ENCODE measurements around the gene PHACTR3.
"Not testable (repeated sequence)": the region's sequence is repeated elsewhere in the genome, so short reads cannot be mapped to it uniquely, and the experiment has no call there.

PHACTR3 gene

DNA sequence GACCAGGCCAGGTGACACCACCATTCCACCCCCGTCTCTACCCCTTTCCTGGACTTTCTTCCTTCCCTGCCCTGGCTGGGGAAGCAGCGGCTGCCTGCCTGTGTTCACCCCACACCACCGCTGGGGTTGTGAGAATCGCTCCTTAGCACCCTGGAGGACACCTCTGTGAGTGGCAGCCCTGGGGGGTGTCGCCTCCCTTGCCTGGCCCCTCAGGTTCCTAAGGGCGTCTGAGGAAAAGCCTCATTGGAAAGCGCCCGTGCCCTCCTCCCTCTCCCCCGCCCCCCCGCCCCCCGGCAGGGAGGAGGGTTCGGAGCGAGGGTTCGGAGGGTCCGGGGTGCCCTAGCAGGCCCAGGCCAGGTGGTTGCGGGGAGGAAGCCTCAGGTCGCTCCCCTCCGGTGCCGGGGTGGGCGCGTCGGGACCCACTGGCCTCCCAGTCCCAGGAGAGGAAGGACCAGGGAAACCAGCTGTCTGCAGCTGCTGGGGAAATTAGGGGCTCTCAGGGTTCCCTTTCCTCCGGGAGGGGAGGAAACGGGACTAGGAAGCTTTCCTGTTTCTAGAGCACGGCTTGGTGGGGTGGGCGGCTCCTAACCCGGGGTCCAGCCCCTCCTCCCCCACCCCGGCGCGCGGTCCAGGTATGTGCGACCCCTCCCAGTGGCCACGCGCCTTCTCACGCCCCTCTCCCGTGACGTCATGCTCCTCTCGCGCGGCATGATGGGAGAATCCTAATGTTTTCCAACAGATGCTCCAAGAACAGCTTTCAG, at the start of gene PHACTR3:
Gene PHACTR3 (plus strand): TSS at position 760 of the 761 bp plus-strand sequence. CDS start 475 bp downstream, outside the sequence.
- no peak for DNase-seq

DNA sequence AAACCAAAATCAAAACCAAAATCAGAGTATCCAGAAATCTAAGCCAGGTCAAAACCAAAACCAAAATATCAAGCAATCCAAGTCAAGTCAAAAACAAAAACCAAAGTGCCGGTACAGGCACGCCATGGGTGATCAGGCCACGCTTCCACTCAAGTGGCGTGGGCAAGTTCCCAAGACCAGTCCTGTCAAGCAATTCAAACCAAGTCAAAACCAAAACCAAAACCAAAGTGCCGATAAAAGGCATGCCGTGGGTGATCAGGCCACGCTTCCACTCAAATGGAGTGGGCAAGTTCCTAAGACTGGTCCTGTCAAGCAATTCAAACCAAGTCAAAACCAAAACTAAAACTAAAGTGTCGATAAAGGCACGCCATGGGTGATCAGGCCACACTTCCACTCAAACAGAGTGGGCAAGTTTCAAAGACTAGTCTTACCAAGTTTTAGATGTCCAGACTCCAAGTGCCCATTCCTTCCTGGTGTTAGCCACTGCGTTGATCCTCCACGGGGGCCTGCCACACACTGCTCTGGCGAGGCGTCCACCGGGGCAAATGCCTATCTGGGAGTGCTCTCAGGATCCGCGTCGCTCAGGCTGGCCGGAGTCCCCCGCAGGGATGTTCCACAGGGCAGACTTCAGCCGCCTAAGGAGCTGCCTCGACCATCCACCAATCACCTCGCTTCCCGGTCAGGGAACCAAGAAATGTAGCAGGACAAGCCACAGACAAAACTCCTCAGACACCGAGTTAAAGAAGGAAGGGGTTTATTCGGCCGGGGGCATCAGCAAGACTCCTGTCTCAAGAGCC, 46.4 kb upstream of the PHACTR3 start:
- DNase-seq, result not testable (repeated sequence)

DNA sequence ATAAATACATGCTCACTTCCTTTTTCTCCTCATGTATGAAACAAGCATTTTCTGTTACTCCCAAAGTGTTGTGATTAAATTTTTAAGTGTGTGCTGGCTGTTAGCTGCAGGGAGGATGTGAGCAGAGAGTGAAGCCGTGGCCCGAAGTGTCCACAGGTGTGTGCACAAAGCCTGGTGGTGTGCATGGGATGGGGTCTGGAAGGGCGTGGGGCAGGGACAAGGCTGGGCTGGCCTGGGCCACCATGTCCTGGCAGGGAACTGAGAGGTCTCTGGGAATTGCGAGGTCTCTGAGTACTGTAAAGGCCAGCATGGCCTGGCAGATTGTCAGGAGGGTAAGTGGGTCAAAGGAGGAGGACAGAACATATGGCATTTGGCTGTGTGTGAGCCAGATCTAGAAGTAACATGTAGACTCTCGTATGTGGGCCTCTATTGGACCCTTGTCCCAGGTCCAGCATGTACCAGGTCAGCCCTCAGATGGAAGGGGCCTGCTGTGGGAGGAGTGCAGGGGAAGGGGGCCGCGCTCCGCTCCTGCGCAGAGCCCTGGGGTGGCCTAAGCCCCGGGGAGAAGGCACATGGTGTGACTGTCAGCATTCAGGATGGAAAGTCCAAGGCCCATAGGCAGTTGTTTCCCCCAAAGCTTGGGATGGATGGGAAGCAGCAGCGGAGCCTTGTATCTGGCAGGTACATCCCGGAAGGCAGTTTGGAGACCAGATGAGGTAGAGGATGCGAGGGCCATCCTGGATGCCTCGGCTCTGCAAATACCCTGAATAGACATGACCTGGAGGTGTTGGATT, 45.1 kb upstream of the PHACTR3 start:
- DNase-seq, result no peak

GRCh38 chr20:59559863-59560262, 44.5 kb upstream of the PHACTR3 start:
- DNase-seq, result no peak

GRCh38 chr20:59560588-59561227, 43.6 kb upstream of the PHACTR3 start:
- no peak for DNase-seq

DNA sequence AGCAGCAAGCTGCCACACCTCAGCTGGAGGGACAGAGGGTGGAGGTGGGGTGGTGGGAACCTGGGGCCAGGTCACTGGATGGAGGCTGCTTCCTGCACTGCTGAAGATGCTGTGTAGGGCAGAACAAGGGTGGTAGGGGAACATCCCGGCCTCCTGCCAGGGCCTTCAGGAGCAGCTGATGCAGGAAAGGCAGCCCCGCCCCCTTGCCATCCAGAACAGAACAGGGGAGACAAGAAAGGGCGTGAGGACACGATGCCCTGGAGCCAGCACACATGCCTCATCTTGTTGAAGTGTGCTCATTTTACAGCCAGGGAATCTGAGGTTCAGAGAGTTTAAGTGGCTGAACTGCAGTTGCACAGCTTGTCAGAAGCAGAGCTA, 43.1 kb upstream of the PHACTR3 start:
- no peak for DNase-seq

DNA sequence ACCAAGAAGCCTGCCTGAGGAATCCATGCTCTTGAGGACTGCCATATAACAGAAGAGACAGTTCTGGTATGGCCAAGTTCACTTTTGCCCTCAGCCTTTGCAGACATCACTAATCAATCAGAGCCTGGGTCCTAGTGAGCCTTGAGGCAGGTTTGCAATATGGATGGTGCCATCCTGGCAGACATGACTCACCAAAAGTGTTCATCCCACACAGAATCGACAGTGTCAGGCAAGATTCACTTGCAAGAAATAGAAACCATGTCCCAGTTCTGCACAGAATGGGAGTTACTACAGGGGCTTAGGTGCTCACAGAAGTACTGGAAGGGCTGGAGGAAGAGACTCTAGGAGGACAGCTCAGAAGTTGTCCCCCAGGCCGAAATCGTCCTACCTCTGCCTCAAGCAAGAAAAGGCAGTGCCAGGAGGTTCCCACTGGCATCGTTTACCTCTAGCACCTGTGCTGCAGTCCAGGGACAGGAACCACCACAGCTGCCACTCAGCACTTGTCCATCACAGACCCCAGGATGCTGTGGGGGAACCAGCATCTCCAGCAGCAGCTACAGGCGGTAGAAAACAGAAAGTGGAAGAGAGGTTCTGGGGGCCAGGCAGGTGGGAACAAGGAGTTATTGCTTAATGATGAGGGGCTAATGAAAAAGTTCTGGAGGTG, 42.6 kb upstream of the PHACTR3 start:
- DNase-seq, result no peak

DNA sequence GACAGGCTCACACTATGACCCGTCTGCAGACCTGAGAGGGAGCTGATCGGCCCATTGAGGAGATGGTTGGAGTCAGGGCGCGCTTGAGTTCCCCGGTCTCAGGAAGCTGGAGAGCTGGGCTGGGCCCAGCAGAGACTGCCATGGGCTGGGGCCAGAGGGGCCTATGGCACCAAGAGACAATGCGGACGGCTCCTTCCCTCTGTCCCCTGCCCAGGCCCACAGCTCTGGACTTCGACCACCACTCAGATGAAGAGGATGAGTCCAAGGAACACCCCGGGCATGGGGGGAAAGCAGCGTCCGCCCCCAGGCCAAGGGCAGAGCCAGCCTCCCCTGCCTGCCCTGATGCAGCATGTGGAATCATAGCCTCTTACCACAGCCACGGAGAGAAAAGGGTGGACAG, 40.2 kb upstream of the PHACTR3 start:
- DNase-seq, result no peak

- no peak for DNase-seq
Measured at GRCh38 chr20:59564943-59565342, 39.4 kb upstream of the PHACTR3 start.

- no peak for DNase-seq
Measured at GRCh38 chr20:59565768-59566461, 38.4 kb upstream of the PHACTR3 start.

GRCh38 chr20:59566631-59567524, 37.5 kb upstream of the PHACTR3 start:
- DNase-seq, result no peak

GRCh38 chr20:59567585-59568508, 36.5 kb upstream of the PHACTR3 start:
- no peak for DNase-seq

DNA sequence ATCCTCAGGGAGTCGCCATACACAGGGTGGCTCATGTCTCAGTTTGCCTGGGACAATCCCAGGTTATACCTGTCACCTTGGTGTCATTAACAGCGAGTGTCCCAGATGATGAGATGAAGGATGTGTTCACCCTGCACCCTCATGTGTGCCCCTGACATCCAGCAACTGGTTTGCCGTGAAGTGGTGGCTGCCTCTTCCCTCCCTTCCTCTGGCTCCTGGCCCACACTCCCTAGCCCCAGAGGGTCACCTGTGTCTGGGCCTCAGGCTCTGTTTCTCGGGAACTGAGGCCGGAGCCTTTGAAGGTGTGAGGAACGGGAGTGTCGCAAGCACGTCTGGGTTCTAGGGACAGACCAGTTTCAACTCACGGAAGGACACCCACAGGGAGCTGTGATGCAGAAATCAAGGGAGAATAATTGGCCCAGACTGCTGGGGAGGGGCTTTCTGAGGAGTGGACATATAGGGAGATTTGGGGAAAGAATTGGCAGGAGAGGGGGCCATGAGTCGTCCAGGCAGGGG, 35.8 kb upstream of the PHACTR3 start:
- no peak for DNase-seq

GRCh38 chr20:59569305-59569704, 35.0 kb upstream of the PHACTR3 start:
- DNase-seq, result no peak

DNA sequence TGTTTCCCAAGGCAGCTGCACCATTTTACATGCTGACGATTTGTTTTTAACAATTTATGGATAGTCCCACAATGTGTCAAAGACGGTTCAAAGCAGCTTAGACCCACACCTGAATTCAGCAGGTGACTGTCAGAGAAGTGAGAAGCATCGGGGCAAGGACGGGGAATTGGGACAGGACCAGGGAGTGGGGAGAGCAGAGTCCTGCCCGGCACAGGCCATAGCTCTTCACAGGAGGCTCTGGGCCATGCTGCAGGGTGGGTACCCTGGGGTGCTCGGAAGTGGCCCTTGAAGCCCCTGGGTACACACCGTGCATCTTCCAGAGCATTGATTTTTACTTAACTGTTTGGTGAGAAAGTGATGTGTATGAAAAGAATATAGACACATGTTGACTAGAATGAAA, 33.2 kb upstream of the PHACTR3 start:
- no peak for DNase-seq

DNA sequence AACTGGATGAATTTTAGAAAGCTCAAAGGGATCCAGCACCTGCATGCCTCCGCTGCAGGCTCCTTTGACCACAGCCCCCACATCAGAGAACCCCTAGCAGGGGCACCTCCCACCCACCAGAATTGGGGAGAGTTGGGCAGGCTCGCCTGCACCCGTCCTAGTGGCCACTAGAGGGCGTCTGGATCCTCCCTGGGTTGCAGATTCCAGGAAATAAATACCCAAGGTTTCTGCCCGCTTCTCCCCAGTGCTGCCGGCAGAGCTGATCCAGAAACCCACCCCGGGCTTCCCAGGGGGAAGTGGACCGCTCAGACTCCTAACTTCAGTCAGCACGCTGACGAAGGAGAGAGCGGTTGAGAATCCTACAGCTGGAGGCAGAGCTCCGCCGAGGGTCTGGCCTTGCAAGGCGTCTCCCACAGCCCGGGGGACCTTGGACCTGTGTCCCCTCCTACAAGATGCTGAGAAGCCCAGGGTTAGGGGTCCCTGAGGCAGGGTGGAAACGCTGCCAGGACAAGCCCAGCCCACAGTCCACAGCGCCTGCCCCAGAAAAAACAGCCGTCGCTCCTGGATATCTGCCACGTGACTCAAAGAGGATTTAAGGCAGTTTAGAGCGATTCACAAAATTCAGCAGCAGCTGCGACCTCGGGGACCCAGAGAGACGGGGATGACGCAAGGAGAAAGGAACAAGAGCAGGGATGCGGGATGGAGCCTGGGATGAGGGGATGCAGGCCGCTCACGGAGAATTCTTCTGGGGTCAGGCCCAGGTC, 32.6 kb upstream of the PHACTR3 start:
- DNase-seq, result peak; percentile 32

GRCh38 chr20:59572515-59572914, 31.8 kb upstream of the PHACTR3 start:
- no peak for DNase-seq

DNA sequence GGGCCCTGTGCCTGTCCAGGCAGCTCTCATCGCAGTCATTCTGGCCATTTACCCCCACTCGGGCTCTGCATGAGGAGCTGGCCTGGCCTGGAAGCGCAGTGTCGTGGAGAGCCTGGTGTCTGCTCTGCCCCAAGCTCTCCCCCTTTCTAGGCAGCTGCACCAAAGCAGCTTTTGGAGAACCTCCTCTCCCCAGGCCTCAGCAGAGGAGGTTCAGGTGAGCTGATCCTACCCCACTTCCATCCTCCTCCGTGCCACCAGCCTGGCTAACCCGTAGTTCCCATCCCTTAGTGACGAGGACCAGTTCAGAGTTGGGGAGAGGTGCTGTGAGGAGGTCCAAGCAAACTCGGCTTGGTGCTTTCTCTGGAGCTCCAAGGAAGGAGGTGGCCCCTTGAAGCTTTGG, 30.5 kb upstream of the PHACTR3 start:
- no peak for DNase-seq
